ENCODE results near the gene SLC25A44. TPM values are rescaled to one million over a fixed set of nuclear protein-coding genes. Genes with fewer than 3 reads are reported as not detected.

The SLC25A44 gene
- polyA plus RNA-seq, 5 donors: 15.4 to 19.6 (median 18.1) TPM

DNA sequence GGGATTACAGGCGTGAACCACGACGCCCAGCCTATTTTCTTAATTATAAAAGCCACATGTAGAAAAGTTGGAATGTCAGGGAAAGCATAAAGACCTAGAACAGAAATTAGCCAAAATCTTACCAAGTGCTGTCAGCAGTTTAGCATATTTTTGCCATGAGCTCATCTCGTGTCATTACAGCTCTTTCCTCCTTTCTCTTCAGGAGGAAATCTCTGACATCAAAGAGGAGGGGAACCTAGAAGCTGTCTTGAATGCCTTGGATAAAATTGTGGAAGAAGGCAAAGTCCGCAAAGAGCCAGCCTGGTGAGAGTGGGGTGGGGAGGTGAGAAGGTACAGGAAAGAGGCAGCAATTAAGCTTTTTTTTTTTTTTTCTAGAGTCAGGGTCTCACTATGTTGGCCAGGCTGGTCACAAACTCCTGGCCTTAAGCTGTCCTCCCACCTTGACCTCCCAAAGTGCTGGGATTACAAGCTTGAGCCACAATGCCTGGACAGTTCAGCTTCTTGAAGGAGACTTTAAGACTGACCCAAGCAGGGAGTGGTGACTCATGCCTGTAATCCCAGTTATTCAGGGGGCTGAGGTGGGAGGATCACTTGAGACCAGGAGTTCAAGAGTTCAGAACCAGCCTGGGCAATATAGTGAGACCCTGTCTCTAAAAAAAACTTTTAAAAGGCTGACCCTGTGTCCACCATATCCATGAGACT, 39.7 kb downstream of the SLC25A44 start:
- DNase-seq: no peak

DNA sequence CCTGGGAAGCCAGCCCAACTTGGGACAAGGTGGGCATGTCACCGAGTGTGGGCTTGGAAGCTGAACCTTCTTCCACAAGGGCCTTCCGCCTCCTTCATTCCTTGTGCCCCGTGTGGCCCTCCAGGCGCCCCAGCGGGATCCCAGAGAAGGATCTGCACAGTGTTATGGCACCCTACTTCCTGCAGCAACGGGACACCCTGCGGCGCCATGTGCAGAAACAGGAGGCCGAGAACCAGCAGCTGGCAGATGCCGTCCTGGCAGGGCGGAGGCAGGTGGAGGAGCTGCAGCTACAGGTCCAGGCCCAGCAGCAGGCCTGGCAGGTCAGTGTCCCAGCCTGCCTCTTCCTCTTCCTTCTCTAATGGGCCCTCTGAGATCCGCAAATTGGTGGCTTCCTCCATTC, 42.3 kb downstream of the SLC25A44 start:
- no peak for DNase-seq

DNA sequence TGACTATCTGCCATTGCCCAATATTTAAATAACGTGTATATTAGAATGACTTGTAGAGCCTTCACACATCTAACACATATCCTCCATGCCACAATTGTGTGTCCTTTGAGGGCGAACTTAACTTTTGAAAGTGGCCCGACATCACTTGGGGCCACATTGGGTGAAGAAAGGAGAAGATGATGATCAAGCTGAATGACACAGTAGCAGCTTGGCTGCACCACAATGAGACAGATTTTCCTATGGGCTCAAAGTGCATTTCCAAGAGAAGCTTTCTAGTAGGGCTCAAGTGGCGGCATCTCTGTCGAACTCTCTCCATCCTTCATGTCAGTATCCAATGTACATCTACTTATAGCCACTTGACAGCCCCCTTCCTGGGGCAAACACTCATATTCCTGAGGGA, 44.3 kb downstream of the SLC25A44 start:
- no peak for DNase-seq

DNA sequence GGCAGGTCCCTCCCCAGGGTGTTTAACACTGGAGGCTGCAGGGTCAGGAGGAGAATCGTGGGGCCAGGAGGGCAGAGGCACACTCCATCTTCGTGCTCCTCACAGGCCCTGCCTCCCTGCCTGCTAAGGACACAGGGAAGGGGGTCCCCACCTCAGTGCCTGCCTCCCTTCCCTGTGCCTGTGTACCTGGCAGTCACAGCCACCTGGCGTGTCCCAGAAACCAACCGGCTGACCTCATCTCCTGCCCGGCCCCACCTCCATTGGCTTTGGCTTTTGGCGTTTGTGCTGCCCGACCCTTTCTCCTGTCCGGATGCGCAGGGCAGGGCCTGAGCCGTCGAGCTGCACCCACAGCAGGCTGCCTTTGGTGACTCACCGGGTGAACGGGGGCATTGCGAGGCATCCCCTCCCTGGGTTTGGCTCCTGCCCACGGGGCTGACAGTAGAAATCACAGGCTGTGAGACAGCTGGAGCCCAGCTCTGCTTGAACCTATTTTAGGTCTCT, 47.5 kb downstream of the SLC25A44 start:
- DNase-seq: no peak

DNA sequence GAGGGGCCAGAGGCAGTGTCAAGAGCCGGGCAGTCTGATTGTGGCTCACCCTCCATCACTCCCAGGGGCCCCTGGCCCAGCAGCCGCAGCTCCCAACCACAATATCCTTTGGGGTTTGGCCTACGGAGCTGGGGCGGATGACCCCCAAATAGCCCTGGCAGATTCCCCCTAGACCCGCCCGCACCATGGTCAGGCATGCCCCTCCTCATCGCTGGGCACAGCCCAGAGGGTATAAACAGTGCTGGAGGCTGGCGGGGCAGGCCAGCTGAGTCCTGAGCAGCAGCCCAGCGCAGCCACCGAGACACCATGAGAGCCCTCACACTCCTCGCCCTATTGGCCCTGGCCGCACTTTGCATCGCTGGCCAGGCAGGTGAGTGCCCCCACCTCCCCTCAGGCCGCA, 48.0 kb downstream of the SLC25A44 start, which contains the start of gene BGLAP:
BGLAP (plus strand) TSS at position 259 of the 400 bp plus-strand sequence; CDS start at position 307, 48 bp downstream.
- DNase-seq: no peak

DNA sequence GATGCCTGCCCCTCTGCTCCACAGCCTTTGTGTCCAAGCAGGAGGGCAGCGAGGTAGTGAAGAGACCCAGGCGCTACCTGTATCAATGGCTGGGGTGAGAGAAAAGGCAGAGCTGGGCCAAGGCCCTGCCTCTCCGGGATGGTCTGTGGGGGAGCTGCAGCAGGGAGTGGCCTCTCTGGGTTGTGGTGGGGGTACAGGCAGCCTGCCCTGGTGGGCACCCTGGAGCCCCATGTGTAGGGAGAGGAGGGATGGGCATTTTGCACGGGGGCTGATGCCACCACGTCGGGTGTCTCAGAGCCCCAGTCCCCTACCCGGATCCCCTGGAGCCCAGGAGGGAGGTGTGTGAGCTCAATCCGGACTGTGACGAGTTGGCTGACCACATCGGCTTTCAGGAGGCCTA, 48.8 kb downstream of the SLC25A44 start:
- DNase-seq: no peak

DNA sequence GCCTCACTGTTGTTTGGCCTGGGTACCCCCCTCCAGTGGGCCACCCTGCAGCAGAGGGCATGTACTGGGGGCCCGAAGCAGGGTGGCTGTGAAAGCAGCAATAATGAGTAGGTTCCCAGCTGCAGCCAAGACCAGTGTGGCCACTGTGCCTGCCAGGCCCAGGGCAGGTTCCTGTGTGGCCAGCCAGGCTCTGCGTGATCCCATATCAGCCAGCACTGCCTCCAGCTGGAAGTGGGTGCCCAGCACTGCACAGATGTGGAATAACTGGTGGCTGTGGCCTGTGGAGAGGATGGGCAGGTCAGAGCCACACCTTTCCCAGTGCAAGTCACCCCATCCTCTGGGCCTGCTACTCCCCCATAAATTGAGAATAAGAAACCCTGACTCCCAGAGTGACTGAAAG, 50.2 kb downstream of the SLC25A44 start:
- no peak for DNase-seq

DNA sequence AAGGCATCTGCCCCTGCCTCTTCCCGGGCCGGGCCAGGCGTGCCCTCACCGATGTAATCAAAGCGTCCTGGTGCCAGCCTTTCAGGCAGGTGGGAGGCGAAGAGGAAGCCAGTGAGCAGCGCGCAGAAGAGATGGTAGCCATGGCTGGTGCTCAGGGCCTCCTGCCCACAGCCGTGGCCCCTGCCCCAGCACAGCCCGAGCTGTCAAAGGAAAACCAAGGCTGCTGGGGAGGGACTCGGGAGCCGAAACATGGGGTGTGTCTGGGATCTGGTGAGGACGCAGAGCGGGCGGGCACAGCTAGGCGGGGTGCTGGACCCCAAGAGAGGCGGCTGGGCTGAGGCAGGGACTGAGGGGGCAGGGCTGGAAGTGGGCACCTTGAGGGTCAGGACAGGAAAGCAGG, 50.8 kb downstream of the SLC25A44 start:
- DNase-seq: no peak

DNA sequence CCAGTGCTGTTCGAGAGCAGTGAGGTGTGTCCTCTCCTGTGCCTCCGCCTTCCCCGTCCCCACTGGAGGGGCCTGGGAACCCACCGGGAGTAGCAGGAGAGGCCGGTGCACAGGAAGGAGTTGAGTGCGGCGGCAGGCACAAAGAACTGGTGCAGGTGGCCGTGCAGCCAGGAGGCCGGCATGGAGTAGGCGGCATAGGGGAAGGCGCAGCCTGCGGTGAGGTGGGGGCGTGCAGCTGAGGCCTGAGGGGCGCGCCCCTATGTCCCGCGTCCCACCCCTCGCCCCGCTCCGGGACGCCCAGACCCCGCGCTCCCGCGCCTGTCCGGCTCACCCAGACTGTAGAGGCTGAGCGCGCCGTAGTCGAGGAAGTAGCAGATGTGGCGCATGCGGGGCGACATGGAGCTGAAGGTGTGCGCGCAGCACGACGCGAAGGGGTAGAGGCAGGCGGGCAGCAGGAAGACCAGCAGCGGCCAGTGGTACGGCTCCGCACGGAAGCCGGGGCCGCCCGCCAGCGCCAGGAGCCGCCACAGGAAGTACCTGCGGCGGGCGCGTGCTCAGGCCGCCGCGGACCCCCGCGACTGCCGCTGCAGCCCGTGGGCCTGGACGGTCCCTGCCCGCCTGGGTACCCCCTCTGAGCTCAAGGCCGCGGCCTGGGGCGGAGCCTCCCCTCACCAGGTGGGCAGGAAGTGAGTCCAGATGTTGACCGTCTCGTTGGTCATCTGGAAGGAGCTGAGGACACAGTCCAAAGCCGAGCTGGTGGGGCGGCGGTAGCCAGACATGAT, 51.7 kb downstream of the SLC25A44 start:
- DNase-seq: no peak

DNA sequence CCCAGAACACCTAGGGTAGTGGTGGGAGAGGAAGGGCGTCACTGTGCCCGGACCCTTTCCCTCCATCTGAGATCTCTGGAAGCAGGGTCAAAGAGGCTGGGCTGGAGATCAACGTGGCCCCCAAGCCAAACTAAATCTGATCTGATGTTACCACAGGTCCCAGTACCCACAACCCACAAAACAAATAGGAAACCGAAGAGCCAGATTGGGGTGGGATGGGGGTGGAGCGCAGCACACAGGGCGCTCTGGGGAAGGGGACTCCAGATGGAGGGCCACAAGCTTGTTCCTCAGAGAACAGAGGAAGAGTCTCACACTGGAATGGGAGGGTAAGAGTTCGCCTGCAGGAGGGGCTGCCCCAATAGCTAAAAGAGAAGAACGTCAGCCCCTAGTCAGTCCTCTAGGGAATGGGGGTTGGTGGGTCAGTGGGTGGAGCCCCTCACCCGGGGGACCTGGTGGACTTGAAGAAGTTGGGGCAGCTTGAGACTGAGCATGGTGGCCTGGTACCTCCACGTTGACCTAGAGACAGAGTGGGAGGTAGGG, 52.4 kb downstream of the SLC25A44 start:
- DNase-seq: no peak

DNA sequence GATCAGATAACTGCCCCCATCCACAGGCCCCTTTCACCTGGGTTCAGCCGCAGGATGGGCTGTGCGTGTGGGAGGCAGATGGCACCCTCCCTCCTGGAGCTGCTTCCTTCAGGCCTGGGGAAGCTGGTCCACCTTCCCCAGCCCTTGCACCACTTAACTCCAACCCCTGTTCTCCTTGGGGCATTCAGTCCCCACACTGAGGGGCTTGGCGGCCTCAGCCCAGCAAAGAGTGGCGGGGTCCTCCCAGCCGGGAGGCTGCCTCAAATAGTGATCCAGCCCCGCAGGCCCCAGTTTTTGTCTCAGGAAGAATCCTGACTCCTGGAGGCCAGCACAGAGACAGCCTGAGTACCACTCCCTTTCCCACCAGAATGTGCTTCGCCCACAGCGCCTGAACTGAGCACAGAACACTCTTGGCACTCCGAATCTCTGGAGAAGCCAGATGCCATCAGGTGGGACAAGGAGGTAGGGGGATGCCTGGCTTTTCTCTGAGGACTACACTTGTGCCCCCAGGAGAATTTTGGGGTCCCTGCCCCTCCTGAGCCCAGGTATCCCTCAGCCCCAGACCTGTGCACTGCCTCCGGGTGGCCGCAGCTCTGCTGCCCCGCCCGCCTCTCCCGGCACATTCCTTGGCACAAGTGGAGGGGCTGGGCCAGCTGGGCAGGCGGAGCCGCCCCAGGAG, 53.0 kb downstream of the SLC25A44 start:
- DNase-seq: no peak

DNA sequence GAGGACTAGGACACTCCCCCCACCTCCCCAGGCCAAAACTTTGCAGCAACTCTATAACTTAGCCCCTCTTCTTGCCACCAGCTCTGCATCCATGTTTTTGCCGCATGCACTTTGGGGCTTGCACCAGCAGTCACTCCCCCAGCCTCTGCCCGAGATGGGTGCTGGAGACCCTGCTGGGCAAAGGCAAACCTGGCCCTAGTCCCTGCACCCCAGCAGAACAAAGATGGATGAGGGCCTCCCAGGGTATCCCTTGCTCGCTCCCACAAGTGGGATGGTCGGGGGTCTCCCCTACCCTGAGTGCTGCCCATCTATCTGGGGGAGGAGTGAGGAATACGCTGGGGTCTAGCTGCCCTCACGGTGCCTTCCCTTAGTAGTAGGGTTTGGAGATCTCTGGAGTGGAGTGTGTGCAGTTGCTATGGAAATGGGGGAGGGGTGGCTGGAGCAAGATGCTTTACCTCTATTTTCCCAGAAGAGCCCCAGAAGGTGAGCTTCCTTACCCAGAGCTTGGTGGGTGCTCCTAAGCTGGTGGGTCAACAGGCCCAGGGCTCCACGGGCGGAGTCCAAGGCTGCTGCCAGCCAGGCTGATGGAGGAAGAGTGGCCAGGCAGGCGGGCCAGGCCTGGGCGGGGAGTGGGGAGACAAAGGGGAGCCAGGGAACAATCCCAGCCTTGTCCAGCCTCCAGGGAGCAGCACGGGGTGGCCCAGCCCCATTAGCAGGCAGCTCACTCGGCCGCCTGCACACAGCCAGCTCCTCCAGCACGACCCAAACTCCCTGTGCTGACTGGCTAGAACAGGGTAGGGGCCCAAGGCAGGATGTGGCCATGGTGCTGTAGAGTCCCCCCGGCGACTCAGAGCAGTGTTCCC, 53.8 kb downstream of the SLC25A44 start, which contains the start of gene PAQR6:
PAQR6 (minus strand) TSS at position 597 of the 863 bp plus-strand sequence. CDS start 1,325 bp downstream, outside the sequence.
- DNase-seq: no peak

DNA sequence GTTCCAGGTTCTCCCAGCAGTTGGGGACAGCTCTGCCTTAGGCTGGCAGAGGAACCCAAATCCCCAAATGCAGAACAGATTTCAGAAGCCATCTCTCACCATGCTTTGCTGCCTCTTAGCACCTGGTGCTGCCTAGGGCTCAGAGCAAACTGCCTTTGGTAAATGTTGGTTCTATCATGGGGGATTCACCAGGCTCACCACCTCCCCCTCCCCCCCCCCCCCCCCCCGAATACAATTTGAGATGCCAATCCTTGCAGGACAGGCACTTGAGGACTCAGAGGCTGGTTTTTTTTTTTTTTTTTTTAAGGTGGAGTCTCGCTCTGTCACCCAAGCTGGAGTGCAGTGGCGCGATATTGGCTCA, 54.4 kb downstream of the SLC25A44 start:
- DNase-seq: no peak

DNA sequence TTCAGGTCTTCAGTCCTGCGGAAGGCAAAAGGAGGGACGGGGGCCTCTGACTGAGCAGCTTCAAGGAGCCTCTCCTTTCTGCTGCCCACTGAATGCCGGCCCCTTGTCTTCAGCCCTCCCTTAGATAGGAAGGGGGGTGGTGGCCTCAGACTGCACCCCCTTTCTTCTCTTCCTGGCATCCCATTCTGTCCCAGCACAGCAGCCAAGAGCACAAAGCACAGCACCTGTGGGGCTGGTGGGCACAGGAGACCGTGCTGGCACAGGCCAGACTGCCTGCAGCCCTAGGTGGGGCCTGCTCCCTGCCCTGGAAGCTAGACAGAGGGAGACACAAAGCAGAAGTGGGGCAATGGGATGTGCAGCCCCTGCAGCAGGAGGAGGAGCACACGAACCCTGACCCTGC, 55.7 kb downstream of the SLC25A44 start:
- DNase-seq: no peak

DNA sequence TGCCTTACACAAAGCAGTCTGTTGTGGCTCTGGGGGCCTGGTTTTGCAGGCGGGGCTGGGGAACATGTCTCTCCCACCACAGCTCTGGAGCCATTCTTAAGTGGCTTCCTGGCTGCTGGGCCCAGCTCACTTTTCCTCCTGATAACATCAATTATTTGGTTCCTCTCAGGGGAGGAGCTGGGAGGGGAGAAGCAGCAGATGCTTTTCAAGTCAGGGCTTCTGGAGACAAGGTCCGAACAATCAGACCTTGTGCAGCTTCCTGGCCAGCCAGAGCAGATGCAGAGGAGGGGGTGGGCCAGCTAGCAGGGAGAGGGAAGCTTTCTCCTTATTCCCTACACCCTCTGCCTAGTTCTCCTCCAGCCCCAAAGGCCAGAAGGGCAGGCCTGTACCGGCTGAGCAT, 57.6 kb downstream of the SLC25A44 start:
- DNase-seq: no peak

DNA sequence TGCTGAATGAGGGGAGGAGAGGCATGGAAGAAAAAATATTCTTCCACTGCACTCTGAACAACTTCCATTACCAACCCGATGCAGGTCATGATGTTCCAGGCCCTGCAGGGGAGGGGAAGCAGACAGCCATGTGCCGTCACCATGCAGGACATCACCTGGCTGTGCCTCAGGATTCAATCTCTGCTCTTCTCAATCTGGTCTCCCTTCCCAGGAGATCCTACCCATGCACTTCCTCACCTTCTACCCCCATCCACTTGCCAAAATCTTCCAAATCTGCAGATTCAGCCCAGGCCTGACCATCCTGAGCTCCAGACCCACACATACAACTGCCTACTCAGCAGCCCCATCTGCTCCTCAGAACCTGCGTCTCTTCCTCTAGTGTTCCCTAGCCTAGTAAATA, 59.7 kb downstream of the SLC25A44 start:
- DNase-seq: no peak

DNA sequence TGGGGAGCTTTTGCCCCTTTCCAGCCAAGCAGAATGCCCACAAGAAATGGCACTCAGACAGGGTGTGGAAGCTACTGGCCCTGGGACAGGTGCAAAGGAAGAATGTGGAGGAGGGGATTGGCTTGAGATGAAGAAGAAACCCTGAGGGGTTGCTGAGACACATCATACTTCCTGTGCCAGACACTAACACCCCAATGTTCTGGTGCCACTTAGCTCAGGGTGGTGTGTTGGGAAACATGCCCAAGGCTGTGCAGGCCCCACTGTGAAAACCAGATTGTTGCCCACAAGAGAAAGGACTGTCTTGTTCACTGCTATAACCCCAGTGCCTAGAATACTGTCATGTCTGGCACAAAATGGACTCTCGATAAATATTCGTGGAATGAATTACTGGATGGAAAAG, 63.8 kb downstream of the SLC25A44 start:
- no peak for DNase-seq

DNA sequence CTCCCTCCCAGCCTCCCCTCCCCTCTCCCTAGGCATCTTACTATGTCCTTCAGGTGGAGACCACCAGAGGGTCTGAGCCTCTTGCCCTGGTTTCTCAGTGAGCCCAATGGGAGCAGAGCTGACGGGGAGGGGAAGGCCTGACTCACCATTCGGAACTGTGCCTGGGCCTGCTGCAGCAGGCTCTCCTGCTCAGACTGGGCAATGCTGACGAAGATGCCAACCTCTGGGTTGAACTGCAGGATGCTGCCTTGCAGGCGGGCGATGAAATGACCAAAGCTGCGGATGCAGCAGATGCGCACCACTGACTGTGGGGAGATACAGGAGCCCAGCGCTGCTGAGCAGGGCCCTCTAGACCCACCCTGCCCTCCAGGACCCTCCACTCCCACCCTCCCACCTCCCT, 65.0 kb downstream of the SLC25A44 start:
- DNase-seq: no peak

DNA sequence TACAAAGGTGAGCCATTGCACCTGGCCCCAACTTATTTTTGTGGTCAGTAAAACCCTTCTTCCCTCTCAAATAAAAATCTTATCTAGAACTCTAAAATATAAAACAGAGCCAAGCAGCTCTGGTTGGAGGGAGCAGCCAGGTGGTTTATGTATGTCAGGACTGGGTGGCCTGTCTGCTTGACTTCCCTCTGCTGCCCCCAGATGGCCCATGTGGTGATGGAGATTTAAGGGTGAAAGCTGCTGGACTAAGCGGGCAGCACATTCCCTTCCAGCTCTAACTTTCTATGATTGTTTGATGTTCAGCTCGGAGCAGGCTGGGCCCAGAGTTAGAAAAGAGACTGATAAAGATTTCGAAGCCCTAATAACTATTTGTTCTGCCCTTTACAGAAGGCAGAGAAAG, 65.9 kb downstream of the SLC25A44 start:
- DNase-seq: no peak

DNA sequence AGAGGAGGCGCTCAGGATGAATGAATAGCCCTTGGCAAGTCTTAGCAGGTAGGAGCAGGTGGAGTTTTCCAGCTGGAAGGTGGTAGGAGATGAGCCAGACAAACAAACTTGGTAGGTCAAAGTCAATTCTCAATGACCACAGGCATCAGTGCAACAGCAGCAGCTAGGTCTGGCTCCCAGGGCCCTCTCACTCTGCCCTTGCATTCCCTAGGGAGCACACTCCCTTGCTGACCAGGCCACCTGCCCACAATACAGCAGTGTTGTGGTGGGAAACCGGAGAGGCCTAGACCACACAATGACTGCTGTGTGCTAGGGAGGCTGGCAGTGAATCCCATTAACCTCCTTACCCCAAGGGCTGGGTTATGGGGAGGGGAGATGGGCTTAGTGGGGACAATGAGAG, 67.0 kb downstream of the SLC25A44 start:
- DNase-seq: no peak

Measured in right lung (tissue), 5 donors.